SH-SY5Y (cell line): ENCODE results near the gene C16orf74.

Experiments used
- GATA2 ChIP-seq: IDR thresholded peaks from 2 replicates; pipeline ENCODE4 v1.6.1; 2011; ENCODE audit warnings: mild to moderate bottlenecking, low read depth, low read length
- GATA3 ChIP-seq: IDR thresholded peaks from 2 replicates; pipeline ENCODE4 v1.6.1; 2011; ENCODE audit warnings: low read depth, mild to moderate bottlenecking, low read length, moderate library complexity

- TF ChIP-seq GATA2 (no peak), GATA3 (no peak)
These were observed 14.3 kb upstream of the C16orf74 start for GRCh38 chr16:85765211-85765610.
